Neural cell (in vitro differentiated cells): ENCODE data around the gene CSRNP3. TPM values are rescaled to one million over a fixed set of nuclear protein-coding genes. Genes with fewer than 3 reads are reported as not detected.

Source experiments
- H2AFZ ChIP-seq: fragments of 200-600, 300-800 bp; sonication (generic), shearing (Covaris generic); 2 replicates; pipeline ENCODE4 v1.6.0; 2014; ENCODE audit warnings: low read depth, mild to moderate bottlenecking, antibody characterized with exemption, low read length, moderate library complexity
- H3F3A ChIP-seq: fragments of 200-600 bp; shearing (Covaris generic); 2 replicates; pipeline ENCODE4 v1.6.1; 2016; ENCODE audit warnings: mild to moderate bottlenecking, moderate library complexity, mixed read lengths, antibody characterized with exemption, low read length; ENCODE audit not compliant: insufficient read depth, poor library complexity, severe bottlenecking
- H3K27ac ChIP-seq: fragments of 200-600, 300-800 bp; sonication (generic), shearing (Covaris generic); 2 replicates; pipeline ENCODE4 v1.5.1; 2014; ENCODE audit warnings: mild to moderate bottlenecking, low read length, moderate library complexity
- H3K27me3 ChIP-seq: fragments of 300-800, 200-600 bp; sonication (generic), shearing (Covaris generic); 2 replicates; pipeline ENCODE4 v1.6.0; 2014; ENCODE audit warnings: mild to moderate bottlenecking, low read depth, low read length, moderate library complexity; ENCODE audit not compliant: insufficient read depth
- H3K36me3 ChIP-seq: fragments of 300-800, 200-600 bp; sonication (generic), shearing (Covaris generic); 2 replicates; pipeline ENCODE4 v1.5.1; 2014; ENCODE audit warnings: mild to moderate bottlenecking, antibody characterized with exemption, low read length, moderate library complexity; ENCODE audit not compliant: insufficient read depth
- H3K4me2 ChIP-seq: fragments of 300-800, 200-600 bp; sonication (generic), shearing (Covaris generic); 2 replicates; pipeline ENCODE4 v1.6.0; 2014; ENCODE audit warnings: mild to moderate bottlenecking, low read length
- H3K4me3 ChIP-seq: fragments of 300-800, 200-600 bp; sonication (generic), shearing (Covaris generic); 2 replicates; pipeline ENCODE4 v1.5.1; 2014; ENCODE audit warnings: mild to moderate bottlenecking, low read length, moderate library complexity
- H3K79me2 ChIP-seq: fragments of 200-600 bp; shearing (Covaris generic); replicated peaks from 2 replicates; pipeline ENCODE4 v1.6.0; 2014; ENCODE audit warnings: mild to moderate bottlenecking, low read length, moderate library complexity; ENCODE audit not compliant: insufficient read depth
- H3K9ac ChIP-seq: fragments of 300-800, 200-600 bp; sonication (generic), shearing (Covaris generic); 2 replicates; pipeline ENCODE4 v1.6.1; 2016; ENCODE audit warnings: mild to moderate bottlenecking, low read length, mixed read lengths
- H3K9me2 ChIP-seq: fragments of 200-600 bp; shearing (Covaris generic); 2 replicates; pipeline ENCODE4 v1.6.1; 2016; ENCODE audit warnings: mild to moderate bottlenecking, low read length, mixed read lengths; ENCODE audit not compliant: insufficient read depth
- H3K9me3 ChIP-seq: fragments of 200-600, 300-800 bp; sonication (generic), shearing (Covaris generic); 2 replicates; pipeline ENCODE4 v1.6.1; 2016; ENCODE audit warnings: mild to moderate bottlenecking, mixed run types, low read length, moderate library complexity, mixed read lengths
- H4K20me1 ChIP-seq: fragments of 200-600 bp; shearing (Covaris generic); 2 replicates; pipeline ENCODE4 v1.6.1; 2016; ENCODE audit warnings: mild to moderate bottlenecking, mixed run types; ENCODE audit not compliant: insufficient read depth
- CTCF ChIP-seq: fragments of 450-650 bp; IDR thresholded peaks from 2 replicates; pipeline ENCODE4 v1.5.1; 2014; ENCODE audit warnings: antibody characterized with exemption, mild to moderate bottlenecking, moderate library complexity; ENCODE audit not compliant: poor library complexity, severe bottlenecking
- EP300 ChIP-seq: fragments of 450-650 bp; conservative IDR thresholded peaks from 2 replicates; pipeline ENCODE4 v1.6.1; 2014; ENCODE audit warnings: antibody characterized with exemption, mild to moderate bottlenecking, moderate library complexity; ENCODE audit not compliant: poor library complexity, severe bottlenecking
- EZH2 ChIP-seq: fragments of 200-600, 300-800 bp; shearing (Covaris generic), sonication (generic); IDR thresholded peaks from 2 replicates; pipeline ENCODE4 v1.6.1; 2014; ENCODE audit warnings: antibody characterized with exemption, low read length, borderline replicate concordance, mild to moderate bottlenecking; ENCODE audit not compliant: insufficient read depth, poor library complexity, severe bottlenecking
- MXI1 ChIP-seq: fragments of 450-650 bp; conservative IDR thresholded peaks from 2 replicates; pipeline ENCODE4 v1.6.1; 2014; ENCODE audit warnings: antibody characterized with exemption, mild to moderate bottlenecking; ENCODE audit not compliant: poor library complexity, severe bottlenecking
- POLR2AphosphoS5 ChIP-seq: IDR thresholded peaks from 2 replicates; pipeline ENCODE4 v1.6.1; 2012
- RAD21 ChIP-seq: fragments of 450-650 bp; conservative IDR thresholded peaks from 2 replicates; pipeline ENCODE4 v1.6.1; 2014; ENCODE audit warnings: antibody characterized with exemption, mild to moderate bottlenecking, moderate library complexity
- REST ChIP-seq: IDR thresholded peaks from 2 replicates; pipeline ENCODE4 v1.6.1; 2012; ENCODE audit warnings: borderline replicate concordance
- SMC3 ChIP-seq: fragments of 450-650 bp; conservative IDR thresholded peaks from 2 replicates; pipeline ENCODE4 v1.6.1; 2014; ENCODE audit warnings: antibody characterized with exemption, mild to moderate bottlenecking, moderate library complexity; ENCODE audit not compliant: poor library complexity
- TAF1 ChIP-seq: IDR thresholded peaks from 2 replicates; pipeline ENCODE4 v1.6.1; 2012; ENCODE audit warnings: low read depth
- polyA plus RNA-seq: library from polyadenylated mRNA; depleted of rRNA; stranded (reverse); fragments of >200 nt; gene quantifications from 2 replicates; pipeline ENCODE4 v1.2.3, GENCODE V29; 2014

CSRNP3 gene
- polyA plus RNA-seq, 1 donor from 2014 or later: 66.6 TPM

- Histone ChIP-seq H3K9me2 (no peaks in the 10 kb centered on the region), H2AFZ (no peak overlapping the region), H3K9me3 (no peaks in the 10 kb centered on the region), H4K20me1 (no peaks in the 10 kb centered on the region), H3K27me3 (no peaks in the 10 kb centered on the region), H3K27ac (no peak overlapping the region), H3K79me2 (peaks cover 3% of the 10 kb centered on the region), H3K9ac (no peak overlapping the region), H3F3A (no peaks in the 10 kb centered on the region), H3K4me2 (no peak overlapping the region), H3K36me3 (peaks cover 18% of the 10 kb centered on the region), H3K4me3 (no peak overlapping the region)
- TF ChIP-seq REST: no peak
- TF ChIP-seq TAF1: no peak
- TF ChIP-seq SMC3: no peak
- TF ChIP-seq RAD21: no peak
- no peak for TF ChIP-seq CTCF
- no peak for TF ChIP-seq POLR2AphosphoS5
- no peak for TF ChIP-seq EZH2
- no peak for TF ChIP-seq MXI1
- no peak for TF ChIP-seq EP300
Measured at GRCh38 chr2:165687426-165688002, 218.0 kb downstream of the CSRNP3 start.

GRCh38 chr2:165691615-165692014 lies 222.1 kb downstream of the CSRNP3 start:
- Histone ChIP-seq H3K36me3 (peaks cover 13% of the 10 kb centered on the region), H4K20me1 (no peaks in the 10 kb centered on the region), H3K9ac (no peak overlapping the region), H3K9me2 (no peaks in the 10 kb centered on the region), H3K79me2 (no peaks in the 10 kb centered on the region), H3K27ac (no peak overlapping the region), H2AFZ (no peak overlapping the region), H3K9me3 (no peaks in the 10 kb centered on the region), H3F3A (no peaks in the 10 kb centered on the region), H3K4me3 (no peak overlapping the region), H3K27me3 (no peaks in the 10 kb centered on the region), H3K4me2 (no peak overlapping the region)
- TF ChIP-seq RAD21 (no peak), REST (peak; percentile 51)
